Body of pancreas (tissue), 4 donors: ENCODE measurements around the gene CSF3. TPM values are rescaled to one million over a fixed set of nuclear protein-coding genes. Genes with fewer than 3 reads are reported as not detected.

ENCODE experiments used
- ATAC-seq: fragments of 150-250 bp; one replicate; pipeline ENCODE4 v1.9.1; 2016
- DNase-seq, 4 donors: peaks; one replicate each; pipeline ENCODE4 v3.0.0-alpha.2; 2019
- H3K27ac ChIP-seq, 4 donors: fragments of 200-600 bp; sonication (generic); 1 replicate in 3 of 4; 2 replicates in 1 of 4; pipeline versions ENCODE4 v1.5.1 to v1.6.1; 2016 to 2019; ENCODE audit warnings: mild to moderate bottlenecking in 1 of 4, mixed read lengths in 1 of 4, moderate library complexity in 1 of 4
- H3K27me3 ChIP-seq, 2 donors: fragments of 200-600 bp; sonication (generic); one replicate each; pipeline ENCODE4 v1.6.0; 2016; ENCODE audit warnings: mild to moderate bottlenecking in 1 of 2
- H3K36me3 ChIP-seq, 2 donors: fragments of 200-600 bp; sonication (generic); replicated peaks in 1 of 2; 2 replicates each; pipeline ENCODE4 v1.5.1; 2016; ENCODE audit warnings: low read depth in 2 of 2; ENCODE audit not compliant: insufficient read depth in 1 of 2
- H3K4me1 ChIP-seq: fragments of 200-600 bp; sonication (generic); one replicate; pipeline ENCODE4 v1.6.0; 2016
- H3K4me3 ChIP-seq, 2 donors: fragments of 200-600 bp; sonication (generic); 1 replicate in 1 of 2; 2 replicates in 1 of 2; pipeline ENCODE4 v1.5.1; 2016 to 2019
- H3K9me3 ChIP-seq, 3 donors: fragments of 200-600 bp; sonication (generic); 1 replicate in 2 of 3; 2 replicates in 1 of 3; pipeline ENCODE4 v1.5.1; 2016
- CTCF ChIP-seq, 7 experiments: fragments of 450-650 bp in 4 of 7; fragments of 200-600 bp in 3 of 7; sonication (generic) in 3 of 7; IDR thresholded peaks; one replicate each; pipeline ENCODE4 v1.5.1; 2016 to 2019; ENCODE audit warnings: antibody characterized with exemption in 7 of 7
- POLR2A ChIP-seq, 3 donors: fragments of 450-650 bp; IDR thresholded peaks; one replicate each; pipeline ENCODE4 v1.6.1; 2016; ENCODE audit warnings: antibody characterized with exemption in 3 of 3, mild to moderate bottlenecking in 2 of 3
- WGBS, 2 donors: methylation state at CpG; one replicate each; pipeline ENCODE4 v1.1.5; 2017; 5-methylcytosine and 5-hydroxymethylcytosine counted together
- intact Hi-C: fragments of 100-400 bp; cut with DNase I; formaldehyde crosslinking; loops from one replicate; pipeline ENCODE4 v1.15.1; 2023
- total RNA-seq, 2 donors: library from RNA; depleted of rRNA; stranded (reverse); fragments of >200 nt; gene quantifications; one replicate each; pipeline ENCODE4 v1.1.0, GENCODE V29; 2016

Gene CSF3
- total RNA-seq, 2 donors from 2014 or later: 0.78 to 1.6 TPM

GRCh38 chr17:40062329-40063186, 47.3 kb downstream of the CSF3 start, which contains the start of gene THRA:
TSS of gene THRA (plus strand) at chr17:40062965. CDS start at chr17:40074489, 11,524 bp downstream.
- intact Hi-C loops: no loop called here

GRCh38 chr17:40063187-40063771, 48.0 kb downstream of the CSF3 start:
- no peaks in the 10 kb centered on the region for H3K36me3 ChIP-seq
- H3K4me1 ChIP-seq: peaks cover 46% of the 10 kb centered on the region
- no peaks in the 10 kb centered on the region for H3K9me3 ChIP-seq
- H3K27ac ChIP-seq: peak overlapping the region; percentile 96 to 98 (median 96)
- peak; percentile 55 to 77 (median 69) for TF ChIP-seq POLR2A (IDR thresholded peaks at IDR 0.05)
- TF ChIP-seq CTCF (IDR thresholded peaks at IDR 0.05): peak in 3 of 7 experiments; percentile 6 to 15 (median 13)
- ATAC-seq: peak; percentile 66
- intact Hi-C loops: no loop called here
- WGBS, 2 donors: 0% methylated on average over 7 to 42 of the region's 42 CpGs
- H3K4me3 ChIP-seq: peak overlapping the region; percentile 94
- DNase-seq: peak; percentile 51 to 64 (median 56)
- no peaks in the 10 kb centered on the region for H3K27me3 ChIP-seq

More at GRCh38 chr17:40062329-40063186, 47.3 kb downstream of the CSF3 start, which contains the start of gene THRA:
- Histone ChIP-seq H3K27me3 (no peaks in the 10 kb centered on the region), H3K36me3 (no peaks in the 10 kb centered on the region), H3K27ac (peak within 1 kb of the TSS; percentile 96 to 98 (median 96)), H3K4me1 (peaks cover 39% of the 10 kb centered on the region), H3K4me3 (peak within 1 kb of the TSS; percentile 94), H3K9me3 (no peaks in the 10 kb centered on the region)
- ATAC-seq (peak; percentile 86), DNase-seq (peak; percentile 72 to 84 (median 76))
- TF ChIP-seq CTCF (IDR thresholded peaks at IDR 0.05) (peak in 6 of 7 experiments; percentile 8 to 54 (median 31)), POLR2A (IDR thresholded peaks at IDR 0.05) (no peak)
- 0% methylated on average over 19 to 35 of the region's 83 CpGs for WGBS, 2 donors

DNA sequence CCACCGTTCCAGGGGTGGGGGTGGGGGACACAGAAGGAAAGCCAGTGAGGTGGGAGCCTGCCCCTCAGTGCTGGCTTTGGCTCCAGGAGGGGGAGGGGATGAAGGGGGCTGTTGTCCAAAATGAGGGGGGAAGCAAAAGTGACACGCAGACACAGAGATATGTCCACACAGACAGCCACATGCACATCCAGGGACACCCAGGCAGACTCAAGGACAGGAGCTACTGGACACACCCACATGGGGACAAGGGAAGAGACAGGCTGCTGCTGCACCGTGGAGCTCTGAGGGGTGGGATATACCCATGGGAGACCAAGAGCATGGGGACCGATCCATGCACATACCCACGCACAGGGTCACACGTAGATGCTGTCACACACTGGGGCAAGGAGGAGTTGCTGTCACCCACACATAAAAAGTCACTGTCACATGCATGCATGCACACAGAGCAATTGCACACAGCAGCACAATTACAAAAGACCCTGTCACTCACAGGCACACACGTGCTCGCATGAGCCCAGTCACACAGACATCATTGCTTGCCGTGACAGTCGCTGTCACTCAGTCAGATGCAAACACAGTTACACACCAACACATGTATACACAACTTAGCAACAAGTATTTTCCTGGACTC, 48.8 kb downstream of the CSF3 start:
- no peak for DNase-seq
- Histone ChIP-seq H3K27ac (peak overlapping the region; percentile 96 to 98 (median 96)), H3K4me3 (peak overlapping the region in 1 of 2 donors; percentile 94), H3K4me1 (peaks cover 53% of the 10 kb centered on the region), H3K27me3 (no peaks in the 10 kb centered on the region), H3K36me3 (no peaks in the 10 kb centered on the region), H3K9me3 (no peaks in the 10 kb centered on the region)
- TF ChIP-seq POLR2A (IDR thresholded peaks at IDR 0.05) (no peak), CTCF (IDR thresholded peaks at IDR 0.05) (no peak)
- intact Hi-C loops: no loop called here
- no peak for ATAC-seq
- 1 to 2% methylated on average over 4 to 10 of the region's 10 CpGs for WGBS, 2 donors

DNA sequence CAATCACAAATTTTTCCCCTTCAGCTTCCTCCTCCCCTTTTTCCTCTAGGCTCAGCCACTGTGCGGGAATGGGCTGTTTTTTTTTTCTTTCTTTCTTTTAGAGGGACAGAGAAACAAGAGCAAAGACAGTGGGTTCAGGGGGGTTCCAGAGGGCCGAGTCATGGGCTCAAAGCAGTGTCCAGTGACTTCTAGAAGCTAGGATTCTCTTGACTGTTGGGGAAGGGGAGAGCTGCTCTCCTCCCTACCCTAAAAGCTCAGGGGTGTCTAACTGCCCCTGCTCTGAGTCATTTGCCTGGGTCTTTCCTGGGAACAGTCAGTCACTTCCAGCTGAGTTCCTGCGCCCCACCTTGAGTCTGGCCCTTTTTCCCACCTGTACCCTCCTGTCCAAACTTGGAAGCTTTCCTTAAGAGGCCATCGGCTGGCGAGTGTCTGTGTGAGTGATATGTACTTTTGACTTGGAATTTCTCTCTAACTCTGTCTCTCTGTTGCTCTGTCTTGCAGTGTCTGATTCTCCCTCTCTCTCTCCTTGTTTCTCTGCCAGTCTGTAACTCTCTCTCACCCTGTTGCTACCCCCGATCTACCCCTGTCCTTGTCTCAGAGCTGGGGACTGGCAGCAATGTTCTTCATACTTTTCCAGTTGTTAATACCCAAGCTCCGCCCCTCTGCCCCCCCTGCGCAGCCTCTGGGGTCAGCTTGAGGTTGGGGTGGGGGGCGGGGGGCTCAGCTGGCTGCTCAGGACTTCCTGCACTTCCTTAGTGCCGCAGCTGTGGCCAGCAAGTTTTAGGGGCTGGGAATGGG, 49.9 kb downstream of the CSF3 start:
- no peak overlapping the region for H3K4me3 ChIP-seq
- H3K4me1 ChIP-seq: peaks cover 65% of the 10 kb centered on the region
- TF ChIP-seq CTCF (IDR thresholded peaks at IDR 0.05) (no peak), POLR2A (IDR thresholded peaks at IDR 0.05) (no peak)
- intact Hi-C loops: no loop called here
- no peaks in the 10 kb centered on the region for H3K36me3 ChIP-seq
- H3K27ac ChIP-seq: peak overlapping the region; percentile 74 to 98 (median 96)
- WGBS, 2 donors: 3 to 10% methylated on average over 8 to 10 of the region's 10 CpGs
- H3K27me3 ChIP-seq: no peaks in the 10 kb centered on the region
- no peaks in the 10 kb centered on the region for H3K9me3 ChIP-seq
- ATAC-seq: no peak
- peak in 1 of 4 donors; percentile 37 for DNase-seq
